Hepatocyte (in vitro differentiated cells): ENCODE data around the gene ZNF785. TPM values are rescaled to one million over a fixed set of nuclear protein-coding genes. Genes with fewer than 3 reads are reported as not detected.

ENCODE experiments used
- DNase-seq: peaks from one replicate; pipeline ENCODE4 v3.0.0-alpha.2; 2016; ENCODE audit warnings: low spot score
- H2AFZ ChIP-seq: fragments of 200-600 bp; sonication (generic); 2 replicates; pipeline ENCODE4 v1.6.0; 2016; ENCODE audit warnings: antibody characterized with exemption, mild to moderate bottlenecking
- H3K27ac ChIP-seq: fragments of 200-600 bp; sonication (generic); 2 replicates; pipeline ENCODE4 v1.5.1; 2016; ENCODE audit warnings: mild to moderate bottlenecking
- H3K27me3 ChIP-seq: fragments of 200-600 bp; sonication (generic); 2 replicates; pipeline ENCODE4 v1.6.1; 2016
- H3K36me3 ChIP-seq: fragments of 200-600 bp; sonication (generic); replicated peaks from 2 replicates; pipeline ENCODE4 v1.5.1; 2016; ENCODE audit warnings: low read depth; ENCODE audit not compliant: insufficient read depth
- H3K4me1 ChIP-seq: fragments of 200-600 bp; sonication (generic); 2 replicates; pipeline ENCODE4 v1.5.1; 2016; ENCODE audit warnings: mild to moderate bottlenecking, moderate library complexity; ENCODE audit not compliant: insufficient read depth
- H3K4me2 ChIP-seq: fragments of 200-600 bp; sonication (generic); 2 replicates; pipeline ENCODE4 v1.6.0; 2016
- H3K4me3 ChIP-seq: fragments of 200-600 bp; sonication (generic); 2 replicates; pipeline ENCODE4 v1.5.1; 2016; ENCODE audit warnings: mild to moderate bottlenecking
- H3K79me2 ChIP-seq: fragments of 200-600 bp; sonication (generic); 2 replicates; pipeline ENCODE4 v1.6.0; 2017; ENCODE audit warnings: mild to moderate bottlenecking
- H3K9me2 ChIP-seq: fragments of 200-600 bp; sonication (generic); replicated peaks from 2 replicates; pipeline ENCODE4 v1.6.0; 2017; ENCODE audit warnings: mild to moderate bottlenecking; ENCODE audit not compliant: insufficient read depth
- H3K9me3 ChIP-seq: fragments of 200-600 bp; sonication (generic); 2 replicates; pipeline ENCODE4 v1.5.1; 2016; ENCODE audit warnings: low read depth, mild to moderate bottlenecking
- H4K20me1 ChIP-seq: fragments of 200-600 bp; sonication (generic); 2 replicates; pipeline ENCODE4 v1.6.0; 2016; ENCODE audit warnings: mild to moderate bottlenecking; ENCODE audit not compliant: insufficient read depth, poor library complexity, severe bottlenecking
- EZH2 ChIP-seq: fragments of 200-600 bp; sonication (generic); IDR thresholded peaks from 2 replicates; pipeline ENCODE4 v1.6.1; 2016; ENCODE audit warnings: antibody characterized with exemption, mild to moderate bottlenecking, borderline replicate concordance
- EZH2phosphoT487 ChIP-seq: fragments of 200-600 bp; sonication (generic); IDR thresholded peaks from one replicate; pipeline ENCODE4 v1.6.1; 2018; ENCODE audit warnings: antibody characterized with exemption, mild to moderate bottlenecking, low read depth, moderate library complexity; ENCODE audit not compliant: unreplicated experiment, severe bottlenecking
- WGBS: methylation state at CpG from one replicate; pipeline ENCODE4 v1.1.6; 2016; ENCODE audit warnings: low lambda C conversion rate; ENCODE audit errors: missing lambda C conversion rate; 5-methylcytosine and 5-hydroxymethylcytosine counted together
- polyA plus RNA-seq: library from polyadenylated mRNA; unstranded; fragments of >200 nt; fragmentation: Nextera tagmentation; extraction: Ambion mirVana; gene quantifications from 2 replicates; pipeline ENCODE4 v1.2.1, GENCODE V29; 2016
- total RNA-seq: library from RNA; depleted of rRNA; stranded (reverse); fragments of >200 nt; gene quantifications from 2 replicates; pipeline ENCODE4 v1.2.3, GENCODE V29; 2014
- TF ChIP-seq, protein P1 (sequence below): fragments of 200-600 bp; sonication (generic); IDR thresholded peaks from 2 replicates; pipeline ENCODE4 v1.5.1; 2016; ENCODE audit warnings: antibody characterized with exemption, mild to moderate bottlenecking; ENCODE audit not compliant: poor library complexity

Gene ZNF785
- total and polyA plus RNA-seq, 2 experiments from 2014 or later, result 10.0 to 11.7 TPM

DNA sequence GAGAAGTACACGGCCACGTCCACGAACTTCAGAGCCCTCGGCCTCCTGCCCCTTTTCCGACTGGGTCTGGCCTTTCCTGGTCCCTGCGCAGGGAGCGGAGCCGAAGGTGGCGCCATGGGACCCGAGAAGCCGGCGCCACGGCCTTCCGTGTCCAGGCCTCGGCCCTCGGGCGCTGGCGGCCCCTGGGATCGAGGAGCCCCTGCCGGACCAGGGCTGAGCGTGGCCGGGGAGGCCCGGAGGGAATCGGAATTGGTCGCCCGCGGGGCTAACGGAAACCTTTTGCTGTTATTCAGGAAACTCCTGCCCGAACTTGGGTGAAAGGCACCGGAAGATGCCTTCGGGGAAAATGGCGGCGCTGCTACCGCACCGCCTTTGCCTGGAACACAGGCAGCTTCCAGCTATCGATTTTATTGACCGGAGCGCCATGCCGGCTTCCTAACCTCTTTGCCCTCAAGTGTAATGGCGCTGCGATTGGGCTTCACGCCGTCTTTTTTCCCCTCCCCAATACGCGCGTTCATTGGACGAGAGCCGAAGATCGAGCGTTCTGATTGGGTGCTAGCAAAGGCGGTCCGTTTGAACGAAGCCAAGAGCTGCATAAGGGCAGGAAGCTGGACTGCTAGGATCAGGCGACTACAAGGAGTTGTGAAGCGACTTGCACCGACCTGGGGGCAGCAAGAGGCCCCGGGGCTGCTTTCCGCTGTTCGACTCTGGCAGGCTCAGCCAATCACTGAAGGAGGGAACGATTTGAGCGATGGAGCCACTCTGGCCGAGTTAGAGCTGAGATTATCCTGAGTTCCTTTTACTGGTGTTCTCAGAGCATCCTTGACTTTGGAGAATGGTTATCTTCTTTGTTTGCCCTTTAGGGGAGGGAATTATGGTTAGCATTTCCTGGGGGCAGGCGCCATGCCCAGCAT lies 24.7 kb upstream of the ZNF785 start, which contains the start of gene ZNF689:
Gene ZNF689 (minus strand): TSS at position 464 of the 914 bp plus-strand sequence. CDS start 348 bp downstream, at position 116.
- no peaks in the 10 kb centered on the region for H4K20me1 ChIP-seq
- peak within 1 kb of the TSS; percentile 97 for H3K27ac ChIP-seq
- peak within 1 kb of the TSS; percentile 90 for H3K4me3 ChIP-seq
- no peaks in the 10 kb centered on the region for H3K9me2 ChIP-seq
- H3K4me2 ChIP-seq, result peak within 1 kb of the TSS; percentile 90
- peaks cover 4% of the 10 kb centered on the region for H3K4me1 ChIP-seq
- peaks cover 23% of the 10 kb centered on the region for H3K79me2 ChIP-seq
- WGBS, result 2% methylated on average over 63 of the region's 63 CpGs
- H3K36me3 ChIP-seq, result no peaks in the 10 kb centered on the region
- H3K9me3 ChIP-seq, result no peaks in the 10 kb centered on the region
- DNase-seq, result peak; percentile 97
- no peaks in the 10 kb centered on the region for H3K27me3 ChIP-seq
- TF ChIP-seq EZH2phosphoT487, result no peak
- TF ChIP-seq, protein P1, sequence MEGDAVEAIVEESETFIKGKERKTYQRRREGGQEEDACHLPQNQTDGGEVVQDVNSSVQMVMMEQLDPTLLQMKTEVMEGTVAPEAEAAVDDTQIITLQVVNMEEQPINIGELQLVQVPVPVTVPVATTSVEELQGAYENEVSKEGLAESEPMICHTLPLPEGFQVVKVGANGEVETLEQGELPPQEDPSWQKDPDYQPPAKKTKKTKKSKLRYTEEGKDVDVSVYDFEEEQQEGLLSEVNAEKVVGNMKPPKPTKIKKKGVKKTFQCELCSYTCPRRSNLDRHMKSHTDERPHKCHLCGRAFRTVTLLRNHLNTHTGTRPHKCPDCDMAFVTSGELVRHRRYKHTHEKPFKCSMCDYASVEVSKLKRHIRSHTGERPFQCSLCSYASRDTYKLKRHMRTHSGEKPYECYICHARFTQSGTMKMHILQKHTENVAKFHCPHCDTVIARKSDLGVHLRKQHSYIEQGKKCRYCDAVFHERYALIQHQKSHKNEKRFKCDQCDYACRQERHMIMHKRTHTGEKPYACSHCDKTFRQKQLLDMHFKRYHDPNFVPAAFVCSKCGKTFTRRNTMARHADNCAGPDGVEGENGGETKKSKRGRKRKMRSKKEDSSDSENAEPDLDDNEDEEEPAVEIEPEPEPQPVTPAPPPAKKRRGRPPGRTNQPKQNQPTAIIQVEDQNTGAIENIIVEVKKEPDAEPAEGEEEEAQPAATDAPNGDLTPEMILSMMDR, result no peak
- no peak for TF ChIP-seq EZH2
- H2AFZ ChIP-seq, result peak within 1 kb of the TSS; percentile 97

DNA sequence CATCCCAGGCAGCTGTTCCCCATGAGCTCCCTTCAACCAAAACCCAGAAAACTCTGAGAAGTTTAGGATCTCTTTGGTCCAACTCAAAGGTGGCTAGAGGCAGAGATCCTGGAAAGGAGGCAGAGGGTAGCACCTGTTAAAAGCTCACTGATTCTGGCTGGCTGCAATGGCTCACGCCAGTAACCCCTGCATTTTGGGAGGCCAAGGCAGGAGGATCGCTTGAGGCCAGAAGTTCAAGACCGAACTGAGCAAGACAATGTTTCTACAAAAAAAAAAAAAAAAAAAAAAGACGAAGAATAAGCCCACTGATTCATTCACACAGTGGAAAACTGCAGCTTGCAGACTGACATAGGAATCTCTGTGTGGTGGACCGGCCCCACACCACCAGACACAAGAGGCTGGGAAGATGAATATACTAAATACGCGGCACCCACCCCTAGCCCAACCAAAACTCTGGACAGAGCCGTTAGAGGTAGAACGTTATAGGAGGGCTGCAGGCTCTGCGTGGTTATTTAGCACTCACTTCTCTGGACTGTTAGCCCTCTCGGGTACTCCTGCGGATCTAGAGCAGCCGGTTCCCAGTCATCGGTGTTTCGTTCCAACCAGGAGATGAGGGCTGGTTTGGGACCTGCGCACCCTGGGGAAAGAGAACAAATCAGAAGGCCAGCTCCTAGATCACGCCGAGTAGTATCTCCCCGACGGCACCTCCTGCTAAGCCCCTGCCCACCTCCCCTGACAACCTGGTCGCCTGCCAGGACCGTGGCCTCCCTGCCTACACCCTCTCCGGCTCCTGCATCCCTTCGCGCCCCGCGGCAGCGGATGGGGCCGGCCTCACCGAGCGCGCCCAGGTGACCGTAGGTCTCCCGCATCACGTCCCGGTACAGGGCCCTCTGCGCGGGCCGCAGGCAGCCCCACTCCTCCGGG lies 23.8 kb upstream of the ZNF785 start:
- H3K27me3 ChIP-seq, result no peaks in the 10 kb centered on the region
- peak; percentile 69 for DNase-seq
- peak overlapping the region; percentile 90 for H3K4me2 ChIP-seq
- no peaks in the 10 kb centered on the region for H4K20me1 ChIP-seq
- H3K79me2 ChIP-seq, result peaks cover 23% of the 10 kb centered on the region
- H3K9me2 ChIP-seq, result no peaks in the 10 kb centered on the region
- H2AFZ ChIP-seq, result peak overlapping the region; percentile 97
- H3K27ac ChIP-seq, result peak overlapping the region; percentile 97
- no peaks in the 10 kb centered on the region for H3K9me3 ChIP-seq
- TF ChIP-seq, protein P1, result no peak
- TF ChIP-seq EZH2phosphoT487 (no peak), EZH2 (no peak)
- H3K4me1 ChIP-seq, result peaks cover 4% of the 10 kb centered on the region
- WGBS, result 15% methylated on average over 39 of the region's 40 CpGs
- H3K4me3 ChIP-seq, result peak overlapping the region; percentile 90
- no peaks in the 10 kb centered on the region for H3K36me3 ChIP-seq

DNA sequence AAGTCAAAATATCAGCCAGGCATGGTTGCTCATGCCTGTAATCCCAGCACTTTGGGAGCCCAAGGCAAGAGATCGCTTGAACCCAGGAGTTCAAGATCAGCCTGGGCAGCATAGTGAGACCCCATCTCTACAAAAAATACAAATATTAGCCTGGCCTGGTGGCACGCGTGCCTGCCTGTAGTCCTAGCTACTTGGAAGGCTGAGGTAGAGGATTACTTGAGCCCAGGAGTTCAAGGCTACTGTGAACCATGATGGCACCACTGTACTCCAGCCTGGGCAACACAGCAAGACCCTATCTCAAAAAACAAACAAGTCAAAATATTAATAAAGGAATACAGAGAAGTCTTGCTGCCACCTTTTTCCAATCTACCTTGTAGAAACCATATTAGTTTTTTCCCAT lies 20.5 kb upstream of the ZNF785 start:
- no peaks in the 10 kb centered on the region for H3K27me3 ChIP-seq
- H3K4me1 ChIP-seq, result peaks cover 4% of the 10 kb centered on the region
- H3K4me3 ChIP-seq, result no peak overlapping the region
- no peaks in the 10 kb centered on the region for H4K20me1 ChIP-seq
- no peak overlapping the region for H3K27ac ChIP-seq
- no peaks in the 10 kb centered on the region for H3K36me3 ChIP-seq
- no peaks in the 10 kb centered on the region for H3K9me2 ChIP-seq
- TF ChIP-seq EZH2phosphoT487 (no peak), EZH2 (no peak)
- TF ChIP-seq, protein P1, result no peak
- no peak for DNase-seq
- WGBS, result 100% methylated on average over 3 of the region's 3 CpGs
- no peak overlapping the region for H2AFZ ChIP-seq
- no peak overlapping the region for H3K4me2 ChIP-seq
- no peaks in the 10 kb centered on the region for H3K9me3 ChIP-seq
- H3K79me2 ChIP-seq, result peaks cover 23% of the 10 kb centered on the region
